Measurements from ENCODE around the gene FGF19. TPM values are rescaled to one million over a fixed set of nuclear protein-coding genes. Genes with fewer than 3 reads are reported as not detected.
"Not testable (repeated sequence)": the region's sequence is repeated elsewhere in the genome, so short reads cannot be mapped to it uniquely, and the experiment has no call there.

FGF19 gene
- total RNA-seq, 6 donors from 2014 or later: 0.23 to 0.24 TPM; not detected in 4

DNA sequence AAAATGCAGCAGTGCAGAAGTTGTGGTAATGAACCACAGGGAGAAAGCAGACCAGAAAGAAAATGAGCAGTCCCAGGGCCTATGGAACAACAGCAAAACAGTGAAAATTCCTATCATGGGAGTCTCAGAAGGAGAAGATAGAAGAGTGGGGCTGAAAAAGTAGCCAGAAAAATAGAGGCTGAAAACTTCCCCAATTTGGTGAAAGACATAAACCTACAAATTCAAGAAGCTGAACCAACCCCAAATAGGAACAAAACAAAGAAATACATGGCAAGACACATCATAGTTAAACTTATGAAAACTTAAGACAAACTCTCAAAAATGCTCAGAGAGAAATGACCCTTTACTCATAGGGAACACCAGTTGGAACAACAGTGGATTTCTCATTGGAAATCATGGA lies 11.4 kb downstream of the FGF19 start:
- ATAC-seq (ENCODE audit: low FRiP score in 2 of 2): no peak
- Histone ChIP-seq H3K4me1 (no peaks in the 10 kb centered on the region), H3K27me3 (no peaks in the 10 kb centered on the region), H3K36me3 (no peaks in the 10 kb centered on the region), H3K4me3 (no peak overlapping the region), H3K27ac (no peak overlapping the region), H3K9me3 (no peaks in the 10 kb centered on the region)
- no peak for DNase-seq
- TF ChIP-seq POLR2AphosphoS5 (IDR thresholded peaks at IDR 0.05) (no peak), POLR2A (IDR thresholded peaks at IDR 0.05) (no peak), EP300 (IDR thresholded peaks at IDR 0.05) (no peak)
- TF ChIP-seq, protein P1, sequence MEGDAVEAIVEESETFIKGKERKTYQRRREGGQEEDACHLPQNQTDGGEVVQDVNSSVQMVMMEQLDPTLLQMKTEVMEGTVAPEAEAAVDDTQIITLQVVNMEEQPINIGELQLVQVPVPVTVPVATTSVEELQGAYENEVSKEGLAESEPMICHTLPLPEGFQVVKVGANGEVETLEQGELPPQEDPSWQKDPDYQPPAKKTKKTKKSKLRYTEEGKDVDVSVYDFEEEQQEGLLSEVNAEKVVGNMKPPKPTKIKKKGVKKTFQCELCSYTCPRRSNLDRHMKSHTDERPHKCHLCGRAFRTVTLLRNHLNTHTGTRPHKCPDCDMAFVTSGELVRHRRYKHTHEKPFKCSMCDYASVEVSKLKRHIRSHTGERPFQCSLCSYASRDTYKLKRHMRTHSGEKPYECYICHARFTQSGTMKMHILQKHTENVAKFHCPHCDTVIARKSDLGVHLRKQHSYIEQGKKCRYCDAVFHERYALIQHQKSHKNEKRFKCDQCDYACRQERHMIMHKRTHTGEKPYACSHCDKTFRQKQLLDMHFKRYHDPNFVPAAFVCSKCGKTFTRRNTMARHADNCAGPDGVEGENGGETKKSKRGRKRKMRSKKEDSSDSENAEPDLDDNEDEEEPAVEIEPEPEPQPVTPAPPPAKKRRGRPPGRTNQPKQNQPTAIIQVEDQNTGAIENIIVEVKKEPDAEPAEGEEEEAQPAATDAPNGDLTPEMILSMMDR (IDR thresholded peaks at IDR 0.05): no peak

DNA sequence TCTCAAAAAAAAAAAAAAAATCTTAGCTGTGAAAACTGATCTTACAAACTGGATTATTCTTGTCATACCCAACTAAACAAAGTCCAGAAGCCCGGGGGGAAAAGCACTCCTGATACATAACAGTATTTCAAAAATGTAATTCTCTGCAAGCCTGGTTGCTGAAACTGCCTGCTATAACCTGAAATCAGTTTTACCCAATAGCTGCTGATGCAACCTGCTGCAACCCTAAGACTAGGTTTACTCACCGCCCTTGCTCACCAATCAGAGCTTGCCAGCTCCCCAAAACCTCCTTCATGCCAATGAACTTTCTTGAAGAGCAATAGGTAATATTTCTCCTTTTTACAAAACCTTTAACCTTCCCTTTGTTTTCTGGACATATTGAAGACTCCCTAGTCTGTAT lies 12.4 kb downstream of the FGF19 start:
- ATAC-seq (ENCODE audit: low FRiP score in 2 of 2) (no peak), DNase-seq (no peak)
- Histone ChIP-seq H3K4me3 (no peak overlapping the region), H3K9me3 (no peaks in the 10 kb centered on the region), H3K4me1 (no peaks in the 10 kb centered on the region), H3K27me3 (no peaks in the 10 kb centered on the region), H3K27ac (no peak overlapping the region), H3K36me3 (no peaks in the 10 kb centered on the region)
- WGBS, 2 donors: 70 to 90% methylated on average over 2 of the region's 2 CpGs
- TF ChIP-seq, protein P1 (IDR thresholded peaks at IDR 0.05): no peak
- TF ChIP-seq POLR2A (IDR thresholded peaks at IDR 0.05) (no peak), EP300 (IDR thresholded peaks at IDR 0.05) (no peak), POLR2AphosphoS5 (IDR thresholded peaks at IDR 0.05) (no peak)

DNA sequence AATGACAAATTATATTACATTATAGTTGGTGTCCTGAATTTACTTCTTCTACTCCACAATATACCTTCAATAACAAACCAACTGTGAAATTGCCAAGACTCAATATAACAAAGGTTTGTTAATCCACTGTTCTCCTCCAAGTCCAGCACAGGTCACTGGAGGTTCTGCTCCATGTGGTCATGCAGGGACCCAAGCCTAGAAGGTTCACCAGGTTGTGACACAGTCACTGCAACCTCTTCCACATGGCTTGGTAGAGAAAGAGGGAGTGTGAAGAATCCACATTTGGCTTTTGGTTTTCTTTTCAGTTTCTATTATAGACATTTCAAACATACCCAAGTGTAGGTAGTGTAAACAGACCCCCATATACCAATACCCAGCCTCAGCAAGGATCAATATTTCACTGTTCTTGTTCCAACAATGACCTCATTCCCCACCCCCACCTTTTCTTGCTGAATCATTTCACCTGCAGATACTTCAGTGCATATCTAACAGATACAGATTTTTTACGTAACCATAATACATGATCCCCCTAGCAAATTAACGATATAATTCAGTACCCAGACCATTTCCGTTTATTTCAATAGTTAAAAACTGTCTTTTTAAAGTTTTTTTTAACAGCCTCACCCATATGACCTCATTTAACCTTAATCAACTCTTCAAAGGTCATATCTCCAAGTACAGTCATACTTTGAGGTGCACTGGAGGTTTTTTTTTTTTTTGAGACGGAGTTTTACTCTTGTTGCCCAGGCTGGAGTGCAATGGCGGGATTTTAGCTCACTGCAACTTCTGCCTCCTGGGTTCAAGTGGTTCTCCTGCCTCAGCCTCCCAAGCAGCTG lies 14.1 kb downstream of the FGF19 start:
- no peaks in the 10 kb centered on the region for H3K27me3 ChIP-seq
- H3K4me1 ChIP-seq: peaks cover 0 to 8% (median 6%) of the 10 kb centered on the region in 4 donors
- no peak overlapping the region for H3K27ac ChIP-seq
- H3K4me3 ChIP-seq: no peak overlapping the region
- 87 to 88% methylated on average over 5 of the region's 5 CpGs for WGBS, 2 donors
- no peaks in the 10 kb centered on the region for H3K36me3 ChIP-seq
- ATAC-seq (ENCODE audit: low FRiP score in 2 of 2) (no peak), DNase-seq (no peak)
- H3K9me3 ChIP-seq: no peaks in the 10 kb centered on the region
- no peak for TF ChIP-seq POLR2AphosphoS5 (IDR thresholded peaks at IDR 0.05)
- TF ChIP-seq EP300 (IDR thresholded peaks at IDR 0.05): no peak
- TF ChIP-seq, protein P1 (IDR thresholded peaks at IDR 0.05): no peak
- TF ChIP-seq POLR2A (IDR thresholded peaks at IDR 0.05): no peak

DNA sequence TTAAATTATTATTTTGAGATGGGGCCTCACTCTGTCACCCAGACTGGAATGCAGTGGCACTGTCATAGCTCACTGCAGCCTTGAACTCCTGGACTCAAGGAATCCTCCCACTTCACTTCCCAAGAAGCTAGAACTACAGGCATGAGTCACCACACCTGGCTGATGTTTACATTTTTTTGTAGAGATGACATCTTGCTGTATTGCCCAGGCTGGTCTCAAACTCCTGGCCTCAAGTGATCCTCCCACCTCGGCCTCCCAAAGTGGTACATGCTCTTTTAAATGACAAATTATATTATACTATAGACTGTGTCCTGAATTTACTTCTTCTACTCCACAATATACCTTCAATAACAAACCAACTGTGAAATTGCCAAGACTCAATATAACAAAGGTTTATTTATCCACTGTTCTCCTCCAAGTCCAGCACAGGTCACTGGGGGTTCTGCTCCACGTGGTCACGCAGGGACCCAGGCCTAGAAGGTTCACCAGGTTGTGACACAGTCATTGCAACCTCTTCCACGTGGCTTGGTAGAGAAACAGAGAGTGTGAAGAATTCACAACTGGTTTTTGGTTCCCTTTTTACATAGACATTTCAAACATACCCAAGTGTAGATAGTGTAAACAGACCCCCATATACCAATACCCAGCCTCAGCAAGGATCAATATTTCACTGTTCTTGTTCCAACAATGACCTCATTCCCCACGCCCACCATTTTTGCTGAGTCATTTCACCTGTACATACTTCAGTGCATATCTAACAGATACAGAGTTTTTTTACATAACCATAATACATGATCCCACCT lies 15.7 kb downstream of the FGF19 start:
- not testable (repeated sequence) for DNase-seq

DNA sequence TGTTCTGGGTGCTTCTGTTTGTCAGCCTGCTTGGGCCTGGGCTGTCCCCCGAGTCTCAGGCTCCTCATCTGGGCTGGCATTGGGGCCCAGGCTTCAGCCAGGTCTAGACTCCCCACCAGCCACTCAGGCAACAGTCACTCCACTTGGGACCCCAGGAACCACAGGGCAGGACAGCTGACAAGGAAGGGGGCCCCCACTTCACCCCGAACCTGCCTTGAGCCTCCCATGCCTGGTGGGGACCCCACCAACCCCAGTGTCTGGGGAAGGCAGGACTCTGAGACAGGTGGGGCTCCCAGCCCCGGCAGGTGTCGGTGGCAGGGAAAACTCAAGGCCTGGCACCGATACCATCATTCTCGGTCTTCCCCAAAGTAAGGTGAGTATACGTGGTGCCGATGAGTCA lies 17.0 kb downstream of the FGF19 start:
- DNase-seq: peak in 1 of 2 donors; percentile 35

More for the DNA sequence above, 15.7 kb downstream of the FGF19 start:
- H3K27me3 ChIP-seq; H3K36me3 ChIP-seq; ATAC-seq (ENCODE audit: low FRiP score in 2 of 2); H3K4me3 ChIP-seq; H3K4me1 ChIP-seq; H3K9me3 ChIP-seq; H3K27ac ChIP-seq: not testable (repeated sequence)
- WGBS, 2 donors: 63 to 67% methylated on average over 5 of the region's 5 CpGs

More for the DNA sequence above, 17.0 kb downstream of the FGF19 start:
- Histone ChIP-seq H3K4me1 (peaks cover 0 to 8% (median 6%) of the 10 kb centered on the region in 4 donors), H3K27ac (no peak overlapping the region), H3K4me3 (no peak overlapping the region), H3K9me3 (no peaks in the 10 kb centered on the region), H3K36me3 (no peaks in the 10 kb centered on the region), H3K27me3 (no peaks in the 10 kb centered on the region)
- no peak for ATAC-seq (ENCODE audit: low FRiP score in 2 of 2)
- TF ChIP-seq POLR2A (IDR thresholded peaks at IDR 0.05) (no peak), POLR2AphosphoS5 (IDR thresholded peaks at IDR 0.05) (no peak), EP300 (IDR thresholded peaks at IDR 0.05) (no peak)
- TF ChIP-seq, protein P1 (IDR thresholded peaks at IDR 0.05): no peak
- 93% methylated on average over 7 of the region's 8 CpGs for WGBS, 2 donors
